Stimulated activated CD4-positive, alpha-beta T cell treated with anti-CD3 and anti-CD28 coated beads, Interleukin-2, amount 100 ng/mL, for 24 hours (primary cell): ENCODE results near the gene CHIC2.
"Not testable (repeated sequence)": the region's sequence is repeated elsewhere in the genome, so short reads cannot be mapped to it uniquely, and the experiment has no call there.

ENCODE experiments used
- DNase-seq, 2 donors: peaks; one replicate each; pipeline ENCODE4 v3.0.0-alpha.2; 2020

The CHIC2 gene

DNA sequence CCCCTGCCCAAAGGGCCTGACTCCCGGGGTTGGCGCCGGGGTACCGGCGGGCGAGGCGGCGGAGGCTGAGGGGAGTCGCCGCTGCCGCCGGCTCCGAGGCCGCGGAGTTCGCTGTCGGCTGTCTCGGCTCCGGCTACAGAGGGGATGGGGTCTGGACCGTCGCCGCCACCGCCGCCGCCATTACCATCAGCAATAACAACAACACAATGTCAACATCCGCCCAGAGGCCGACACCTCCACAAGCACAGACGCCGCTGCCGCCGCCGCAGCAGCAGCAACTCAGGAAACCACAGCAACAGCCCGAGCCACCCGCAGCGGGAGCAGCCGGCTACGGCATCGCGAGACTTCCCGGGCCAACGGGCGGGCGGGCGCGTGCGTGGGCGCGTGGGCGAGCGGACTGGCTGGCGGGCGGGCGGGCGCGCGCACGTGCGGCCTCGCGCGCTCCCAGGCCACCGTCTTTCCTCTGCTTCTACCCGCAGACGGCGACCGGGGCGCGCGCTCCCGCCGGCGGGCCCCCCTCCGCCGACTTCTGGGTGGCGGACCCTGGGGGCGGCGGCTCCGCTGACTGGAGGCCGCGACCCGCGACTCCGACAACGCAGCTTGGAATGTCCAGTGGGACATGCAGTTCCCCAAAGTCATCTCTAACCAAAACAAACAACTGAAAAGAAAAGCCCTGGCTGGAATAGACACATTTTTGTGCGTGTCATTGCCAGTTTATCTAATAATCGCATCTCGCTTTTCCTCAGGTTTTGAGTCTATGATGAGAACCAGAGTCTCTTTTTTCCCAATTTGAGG lies at the start of gene CHIC2:
Gene CHIC2 (minus strand): TSS at position 289 of the 795 bp plus-strand sequence. CDS start 305 bp downstream, outside the sequence.
- DNase-seq = peak; percentile 95 to 96

DNA sequence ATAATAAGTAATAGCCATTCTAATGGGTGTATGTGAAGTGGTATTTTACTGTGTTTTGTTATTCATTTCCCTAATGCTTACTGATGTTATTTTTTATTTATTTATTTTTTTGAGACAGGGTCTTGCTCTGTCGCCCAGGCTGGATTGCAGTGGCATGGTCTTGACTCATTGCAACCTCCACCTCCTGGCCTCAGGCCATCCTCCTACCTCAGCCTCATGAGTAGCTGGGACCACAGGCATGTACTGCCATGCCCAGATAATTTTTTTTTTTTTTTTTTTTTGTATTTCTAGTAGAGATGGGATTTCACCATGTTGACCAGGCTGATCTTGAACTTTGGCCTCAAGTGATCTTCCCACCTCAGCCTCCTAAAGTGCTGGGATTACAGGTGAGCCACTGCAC lies 48.8 kb upstream of the CHIC2 start:
- not testable (repeated sequence) for DNase-seq

DNA sequence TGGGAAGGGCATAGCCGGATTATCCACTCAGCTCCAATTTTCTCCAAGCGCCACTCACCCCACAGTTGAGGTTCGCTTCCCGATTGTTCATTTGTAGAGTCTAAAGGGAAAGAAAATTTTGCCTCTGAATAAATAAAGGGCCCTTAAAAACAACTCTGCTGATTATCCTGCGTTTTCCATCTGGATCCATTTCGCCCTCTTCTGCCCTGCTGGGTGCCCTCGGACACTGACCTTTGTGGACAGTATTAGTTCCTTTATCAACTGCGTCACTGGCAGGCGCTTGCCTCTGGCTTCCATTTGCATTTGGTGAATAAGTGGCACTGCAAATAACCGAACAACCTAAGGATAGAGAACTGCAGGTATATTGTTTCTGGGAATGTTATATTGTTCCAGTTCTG lies 45.6 kb upstream of the CHIC2 start:
- DNase-seq = no peak

DNA sequence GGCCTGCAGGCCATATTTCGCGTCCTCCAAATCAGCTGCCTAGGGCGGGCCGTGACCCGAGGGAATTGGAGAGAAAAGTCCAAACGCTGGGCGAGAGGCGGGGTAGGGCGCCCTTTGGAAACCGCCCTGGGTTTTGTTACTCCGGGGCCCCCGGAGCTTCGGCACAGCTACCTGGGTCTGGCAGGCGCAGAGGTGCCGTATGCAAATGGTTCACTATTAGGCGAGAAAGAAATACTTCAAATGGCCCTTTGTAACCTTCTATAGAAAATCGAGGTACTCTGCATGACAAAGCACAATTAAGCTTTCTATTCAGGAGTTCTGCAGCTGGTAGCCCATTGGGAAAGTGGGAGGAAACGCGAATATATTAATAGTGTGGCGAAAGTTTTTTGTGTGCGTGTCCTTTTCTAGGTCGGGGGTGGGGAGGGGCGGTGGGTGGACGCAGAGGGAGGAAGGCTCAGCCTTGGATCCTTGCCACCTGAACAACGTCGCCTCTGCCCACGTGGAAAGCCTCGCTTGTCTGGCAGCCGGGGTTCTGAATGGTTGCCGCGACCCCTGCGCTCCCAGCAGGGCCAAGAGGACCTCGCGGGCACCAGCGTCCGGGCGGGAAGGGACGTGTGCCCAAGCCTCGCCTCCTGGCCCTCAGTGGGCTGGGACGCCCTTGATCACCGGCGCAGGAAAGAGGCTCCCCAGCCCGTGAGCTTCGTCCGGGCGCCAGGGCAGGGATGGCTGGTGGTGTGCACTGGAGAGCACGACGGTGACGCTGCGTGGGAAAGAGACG lies 45.0 kb upstream of the CHIC2 start:
- DNase-seq = no peak

DNA sequence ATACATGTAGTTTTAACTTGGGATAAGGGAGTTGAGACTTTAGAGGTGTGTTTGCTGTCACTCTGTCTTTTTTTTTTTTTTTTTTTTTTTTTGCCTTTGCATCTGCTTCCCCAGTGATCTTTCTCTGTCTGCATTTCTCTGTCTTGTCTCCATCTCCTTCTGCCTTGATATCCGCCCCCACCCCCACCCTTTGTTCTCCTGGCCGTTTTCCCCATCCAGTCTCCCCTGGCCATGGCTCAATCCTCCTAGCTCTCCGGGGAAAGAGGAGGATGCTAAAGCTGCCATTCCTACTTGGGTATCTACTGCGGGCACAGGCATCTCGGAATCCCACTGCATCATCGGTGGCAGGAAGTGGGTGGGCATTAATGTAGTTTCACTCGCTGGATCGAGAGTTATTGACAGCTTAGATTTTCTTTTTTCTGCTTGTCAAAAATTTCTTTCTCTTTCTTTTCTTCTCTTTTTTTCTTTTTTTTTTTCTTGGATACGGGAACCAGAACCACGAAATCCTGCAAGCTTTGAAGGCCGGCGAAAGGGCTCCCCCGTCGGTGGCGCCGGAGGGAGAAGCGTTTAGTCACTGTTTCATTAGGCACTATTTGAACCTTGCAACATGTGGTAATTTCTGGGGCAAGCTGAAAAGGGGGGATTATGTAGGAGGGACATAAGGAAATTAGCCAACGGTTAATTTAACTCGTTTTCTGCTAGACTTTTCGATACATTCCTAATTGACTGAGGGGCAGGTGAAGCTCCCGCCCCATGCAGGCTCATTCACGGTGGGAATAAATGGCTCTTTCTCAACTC lies 43.7 kb upstream of the CHIC2 start:
- DNase-seq = no peak

DNA sequence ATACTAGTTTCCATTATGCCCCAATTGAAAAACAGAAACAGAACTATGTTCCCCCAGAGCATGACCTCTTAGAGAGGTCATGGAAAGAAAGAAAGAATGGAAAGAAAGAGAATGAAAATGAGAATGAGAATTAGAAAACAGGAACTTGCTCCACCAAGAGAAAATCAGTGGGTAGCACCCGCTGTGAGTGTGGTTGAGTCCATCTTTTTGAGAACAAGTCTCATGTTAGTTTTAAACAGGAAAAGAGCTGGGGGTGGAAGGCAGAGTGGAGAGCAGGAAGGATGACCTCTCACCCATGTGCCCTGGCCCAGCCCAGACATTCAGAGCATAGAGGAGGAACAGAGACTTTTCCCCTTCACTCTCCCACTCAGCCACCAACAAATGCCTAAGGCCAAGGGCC lies 40.5 kb upstream of the CHIC2 start:
- DNase-seq = no peak

DNA sequence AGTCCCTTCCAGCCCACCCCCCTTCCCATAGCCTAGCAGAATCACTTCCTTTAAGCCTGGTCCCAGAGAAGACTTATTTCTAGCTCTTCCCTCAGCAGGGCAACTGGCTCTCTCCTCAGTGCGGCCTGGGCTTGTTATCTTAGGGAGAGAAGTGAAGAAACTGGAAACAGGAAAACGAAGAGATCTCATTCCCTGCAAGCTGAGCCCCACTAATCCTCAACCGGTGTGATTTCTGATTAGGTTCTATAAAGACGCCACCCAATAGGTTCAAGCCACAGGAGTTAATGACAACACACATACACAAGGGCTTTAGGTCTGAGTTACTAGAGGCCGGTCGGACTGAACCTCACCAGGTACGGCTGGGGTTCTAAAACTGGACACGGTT lies 38.8 kb upstream of the CHIC2 start:
- no peak for DNase-seq

DNA sequence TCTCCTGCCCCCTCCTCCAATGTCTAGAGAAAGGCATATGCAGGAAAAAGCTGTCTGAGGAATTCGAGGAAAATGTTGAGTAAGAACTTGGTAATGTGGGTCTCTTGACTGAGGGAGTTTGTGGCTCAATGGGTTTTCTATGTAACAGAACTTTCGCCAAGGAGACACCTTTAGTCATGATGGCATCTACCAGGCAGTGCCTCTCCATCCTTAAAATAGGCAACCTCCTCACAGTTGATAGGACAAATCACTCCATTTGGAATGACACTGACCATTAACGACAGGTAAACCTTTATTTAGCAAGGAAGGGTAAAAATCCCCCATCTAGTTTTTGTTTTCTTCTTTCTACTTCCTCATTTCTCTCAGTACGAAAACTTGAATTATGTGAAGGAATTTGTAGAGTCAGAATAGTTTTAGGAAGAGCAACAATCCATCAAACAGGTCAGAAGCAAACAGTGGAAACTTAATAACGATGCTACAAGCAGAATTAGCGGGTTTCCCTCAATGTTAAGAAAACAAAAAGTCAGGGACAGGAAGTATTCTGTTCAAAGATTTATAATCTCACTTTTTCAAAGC lies 38.2 kb upstream of the CHIC2 start:
- no peak for DNase-seq

DNA sequence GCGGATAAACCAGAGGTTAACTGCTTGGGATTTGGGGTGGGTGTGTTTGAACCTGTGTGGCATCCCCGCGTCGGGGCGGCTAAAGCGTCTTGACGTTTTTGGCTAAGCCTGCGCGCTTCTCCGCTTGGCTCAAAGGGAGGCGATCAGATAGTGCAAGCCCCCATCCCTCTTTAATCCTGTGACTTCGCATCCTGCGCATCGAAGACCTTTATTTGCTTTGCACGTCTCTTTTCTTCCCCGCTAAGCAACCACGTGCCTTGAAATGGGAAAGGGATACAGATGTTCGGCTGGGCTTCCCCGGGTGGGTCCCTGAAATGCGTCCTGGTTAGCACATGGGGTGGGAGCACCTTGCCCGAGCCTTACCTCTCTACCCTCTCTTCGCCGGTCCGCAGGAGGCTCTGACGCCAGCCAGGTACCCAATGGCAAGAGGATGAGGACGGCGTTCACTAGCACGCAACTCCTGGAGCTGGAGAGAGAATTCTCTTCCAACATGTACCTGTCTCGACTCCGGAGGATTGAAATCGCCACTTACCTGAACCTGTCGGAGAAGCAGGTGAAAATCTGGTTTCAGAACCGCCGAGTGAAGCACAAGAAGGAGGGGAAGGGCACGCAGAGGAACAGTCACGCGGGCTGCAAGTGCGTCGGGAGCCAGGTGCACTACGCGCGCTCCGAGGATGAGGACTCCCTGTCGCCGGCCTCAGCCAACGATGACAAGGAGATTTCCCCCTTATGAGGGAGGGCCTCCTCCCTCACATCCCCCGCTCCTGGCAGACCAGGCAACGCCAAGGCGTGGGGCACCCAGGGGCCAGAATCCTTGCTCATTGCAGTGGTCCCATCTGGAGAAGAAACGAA lies 37.0 kb upstream of the CHIC2 start:
- no peak for DNase-seq

DNA sequence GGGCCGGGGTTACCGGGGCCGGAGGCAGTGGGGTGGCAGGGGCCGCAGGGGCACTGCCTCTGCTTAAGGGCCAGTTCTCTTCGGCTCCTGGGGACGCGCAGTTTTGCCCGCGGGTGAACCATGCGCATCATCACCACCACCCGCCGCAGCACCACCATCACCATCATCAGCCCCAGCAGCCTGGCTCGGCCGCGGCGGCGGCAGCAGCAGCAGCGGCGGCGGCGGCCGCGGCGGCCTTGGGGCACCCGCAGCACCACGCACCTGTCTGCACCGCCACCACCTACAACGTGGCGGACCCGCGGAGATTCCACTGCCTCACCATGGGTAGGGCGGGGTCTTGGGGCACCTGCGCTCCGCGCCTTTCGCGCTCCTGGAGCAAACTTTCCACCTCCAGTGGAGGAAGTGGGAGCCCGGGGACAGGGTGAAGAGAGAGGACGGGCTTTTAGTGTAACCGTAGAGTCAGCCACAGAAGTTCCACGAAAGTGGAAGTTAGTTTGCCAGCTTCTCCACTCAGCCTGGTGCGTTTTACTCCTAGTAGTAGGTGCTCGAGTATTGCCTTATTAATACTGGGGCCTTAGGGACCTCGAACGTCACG lies 36.3 kb upstream of the CHIC2 start:
- DNase-seq = peak in 1 of 2 donors; percentile 23

DNA sequence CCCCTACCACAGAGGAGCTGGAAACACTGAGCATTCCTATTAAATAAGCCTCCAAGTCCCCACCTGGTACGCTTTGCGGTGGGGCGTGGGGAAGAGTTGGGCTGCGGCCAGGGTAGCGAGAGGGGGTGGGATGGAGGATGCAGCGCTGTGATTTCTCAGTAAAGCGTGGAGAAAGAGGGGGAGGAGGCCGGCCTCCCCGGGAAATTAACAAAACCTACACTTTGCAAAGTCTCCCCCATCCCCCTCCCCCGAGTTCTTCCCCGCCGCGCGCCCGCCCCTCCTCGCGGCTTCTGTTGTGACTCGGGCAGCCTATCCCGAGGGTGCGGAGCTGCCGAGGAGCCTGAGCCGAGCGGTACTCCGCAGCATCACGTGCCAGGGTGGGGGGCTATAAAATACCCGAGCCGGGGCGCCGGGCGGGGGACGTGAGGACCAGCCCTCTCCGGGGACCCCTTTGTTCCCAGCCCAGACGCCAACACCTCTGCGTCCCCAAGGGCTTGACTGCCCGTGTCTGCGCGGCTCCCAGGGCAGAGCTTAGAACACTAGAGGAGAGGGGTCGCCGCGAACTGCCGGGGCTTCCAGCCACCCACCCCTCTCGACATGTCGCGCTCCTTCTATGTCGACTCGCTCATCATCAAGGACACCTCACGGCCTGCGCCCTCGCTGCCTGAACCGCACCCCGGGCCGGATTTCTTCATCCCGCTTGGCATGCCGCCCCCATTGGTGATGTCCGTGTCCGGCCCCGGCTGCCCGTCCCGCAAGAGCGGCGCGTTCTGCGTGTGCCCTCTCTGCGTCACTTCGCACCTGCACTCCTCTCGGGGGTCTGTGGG lies 35.6 kb upstream of the CHIC2 start, which contains the start of gene GSX2:
Gene GSX2 (plus strand): TSS at position 416 of the 827 bp plus-strand sequence. CDS start 182 bp downstream, at position 598.
- DNase-seq = no peak

DNA sequence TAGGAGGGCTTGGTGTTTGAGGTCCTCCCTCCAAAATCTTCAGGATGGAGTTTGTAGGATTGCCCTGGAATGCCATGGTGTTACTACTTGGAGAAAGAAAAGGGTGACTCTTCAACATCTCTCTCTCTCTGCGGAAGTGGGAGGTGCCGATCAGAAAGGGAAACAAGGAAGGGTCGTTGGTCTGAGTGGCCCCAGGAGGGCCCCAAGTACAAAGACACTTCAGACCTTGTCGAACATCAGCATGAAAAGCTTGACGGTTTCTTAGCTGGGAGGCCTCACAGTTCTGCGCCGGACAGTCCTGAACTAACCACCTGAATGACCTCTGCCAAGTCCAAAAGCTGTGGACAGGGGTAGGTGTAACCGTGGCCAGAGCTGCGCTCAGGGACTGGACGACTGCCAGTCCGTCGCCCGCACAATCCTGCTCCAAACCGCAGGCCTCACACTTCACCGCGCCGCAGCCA lies 34.9 kb upstream of the CHIC2 start:
- DNase-seq = no peak

DNA sequence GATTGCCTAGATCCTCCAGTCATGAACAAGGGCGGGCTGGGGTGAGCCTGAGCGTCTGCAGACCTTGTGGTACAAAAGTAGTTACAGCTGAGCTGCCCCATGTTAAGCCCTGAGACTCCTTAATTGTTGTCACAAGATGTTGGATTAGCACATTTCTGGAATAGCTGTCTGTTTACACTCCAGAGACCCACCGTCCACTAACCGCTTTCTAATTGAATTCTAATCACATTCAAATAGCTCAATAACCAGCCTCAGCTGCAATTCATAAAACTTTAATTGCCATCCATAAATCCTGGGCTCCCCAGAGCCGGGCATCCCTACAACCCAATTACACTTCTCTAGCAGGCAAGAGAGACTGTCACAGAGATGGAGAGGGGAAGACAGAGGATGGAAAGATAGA lies 34.0 kb upstream of the CHIC2 start:
- DNase-seq = no peak

DNA sequence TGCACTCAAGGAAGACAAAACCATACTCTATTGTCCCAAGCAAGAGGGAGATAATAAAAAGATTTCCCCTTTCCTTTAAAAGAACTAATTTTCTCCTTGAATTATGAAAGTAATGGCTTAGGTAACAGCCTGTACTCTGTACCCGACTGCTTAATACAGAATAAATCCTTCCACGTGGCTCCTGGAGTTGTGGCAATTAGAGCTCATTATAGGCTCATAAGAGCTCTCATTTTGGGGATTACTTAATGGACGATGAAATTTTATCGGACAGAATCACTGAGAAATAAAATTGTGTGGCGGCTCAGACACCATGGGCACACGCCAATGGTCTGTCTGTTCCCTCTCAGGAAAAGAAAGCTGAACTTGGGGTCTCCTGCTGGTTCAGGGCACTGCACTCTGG lies 32.7 kb upstream of the CHIC2 start:
- no peak for DNase-seq

DNA sequence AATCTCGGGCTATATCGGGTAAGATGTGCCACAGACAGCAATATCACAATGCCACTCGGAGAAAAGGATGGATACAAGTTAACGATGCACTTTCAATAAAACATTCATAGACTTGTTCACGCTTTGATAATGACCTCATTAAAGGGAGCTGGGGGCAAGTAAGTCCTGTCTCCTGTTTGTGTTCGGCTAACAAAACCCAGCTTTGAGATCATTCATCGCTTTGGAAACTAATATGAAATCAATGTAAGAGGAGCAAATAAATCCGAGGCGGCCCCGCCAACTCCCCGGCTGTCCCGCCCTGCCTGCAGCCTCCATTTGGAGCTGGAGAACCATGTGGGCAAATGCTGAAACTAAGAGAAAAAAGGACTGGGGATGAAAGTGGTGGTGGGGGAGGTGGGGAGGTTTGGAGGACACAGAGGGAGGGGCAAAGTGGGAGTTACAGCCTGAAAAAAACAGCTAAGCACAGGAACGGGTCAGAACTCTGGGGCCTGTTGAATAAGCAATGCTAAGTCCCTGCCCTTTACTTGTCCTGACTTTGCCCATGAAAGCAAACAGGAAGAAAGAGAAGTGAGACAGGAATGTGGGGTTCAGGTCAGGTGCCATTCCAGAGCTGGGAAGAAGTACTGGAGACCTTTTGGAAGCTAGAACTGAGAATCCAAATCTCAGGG lies 32.0 kb upstream of the CHIC2 start:
- DNase-seq = no peak

DNA sequence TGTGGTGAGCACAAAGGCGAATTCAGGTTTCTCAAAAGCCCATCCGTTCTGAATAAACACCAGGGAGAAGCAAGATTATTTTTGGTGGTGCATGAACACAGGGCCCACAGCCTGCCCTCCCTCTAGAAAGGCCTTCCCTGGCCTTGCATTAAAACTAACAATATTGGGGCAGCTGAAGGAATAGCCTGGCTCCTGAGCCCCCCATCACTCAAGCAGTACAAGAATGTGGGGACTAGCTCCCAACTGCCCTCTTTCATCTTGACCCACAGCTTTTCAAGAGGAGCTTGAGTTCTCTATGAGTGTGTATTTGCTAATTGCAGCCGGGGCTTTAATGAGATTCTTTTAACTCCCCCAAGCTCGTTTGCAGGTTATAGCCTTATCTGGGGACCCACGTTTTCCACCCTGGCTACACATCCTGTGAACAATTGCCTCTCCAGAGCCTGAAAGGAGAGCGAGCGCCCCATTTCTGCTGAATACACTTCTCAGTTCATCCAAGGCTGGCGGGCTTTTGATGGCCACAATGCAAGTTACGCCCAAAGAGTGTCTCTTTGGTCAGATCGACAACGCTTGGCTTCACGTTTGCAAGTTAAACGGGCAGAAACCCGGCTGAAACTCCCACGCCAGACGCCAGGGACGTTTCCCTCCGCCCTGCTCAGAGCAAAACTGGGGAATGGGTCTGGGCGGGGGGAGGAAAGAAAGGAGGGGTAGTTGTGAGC lies 30.9 kb upstream of the CHIC2 start:
- no peak for DNase-seq

DNA sequence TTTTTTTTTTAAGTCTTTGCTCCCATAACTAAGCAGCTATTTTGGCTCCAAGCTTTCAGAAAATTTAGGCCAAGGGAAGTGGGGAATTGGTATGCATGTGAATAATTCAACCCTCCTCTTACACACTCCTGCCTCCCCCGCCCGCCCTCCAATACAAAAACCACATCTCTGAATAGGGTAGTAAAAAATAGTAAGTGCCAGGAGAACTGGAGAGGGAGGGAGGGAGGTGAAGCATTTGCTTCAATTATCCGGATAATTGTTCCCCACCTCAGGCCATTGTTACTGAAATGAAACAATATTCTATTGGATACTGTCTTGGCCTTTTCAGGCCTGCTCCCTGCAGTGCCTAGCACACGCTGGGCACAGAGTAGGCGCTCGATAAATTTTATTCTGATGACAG lies 30.0 kb upstream of the CHIC2 start:
- no peak for DNase-seq

DNA sequence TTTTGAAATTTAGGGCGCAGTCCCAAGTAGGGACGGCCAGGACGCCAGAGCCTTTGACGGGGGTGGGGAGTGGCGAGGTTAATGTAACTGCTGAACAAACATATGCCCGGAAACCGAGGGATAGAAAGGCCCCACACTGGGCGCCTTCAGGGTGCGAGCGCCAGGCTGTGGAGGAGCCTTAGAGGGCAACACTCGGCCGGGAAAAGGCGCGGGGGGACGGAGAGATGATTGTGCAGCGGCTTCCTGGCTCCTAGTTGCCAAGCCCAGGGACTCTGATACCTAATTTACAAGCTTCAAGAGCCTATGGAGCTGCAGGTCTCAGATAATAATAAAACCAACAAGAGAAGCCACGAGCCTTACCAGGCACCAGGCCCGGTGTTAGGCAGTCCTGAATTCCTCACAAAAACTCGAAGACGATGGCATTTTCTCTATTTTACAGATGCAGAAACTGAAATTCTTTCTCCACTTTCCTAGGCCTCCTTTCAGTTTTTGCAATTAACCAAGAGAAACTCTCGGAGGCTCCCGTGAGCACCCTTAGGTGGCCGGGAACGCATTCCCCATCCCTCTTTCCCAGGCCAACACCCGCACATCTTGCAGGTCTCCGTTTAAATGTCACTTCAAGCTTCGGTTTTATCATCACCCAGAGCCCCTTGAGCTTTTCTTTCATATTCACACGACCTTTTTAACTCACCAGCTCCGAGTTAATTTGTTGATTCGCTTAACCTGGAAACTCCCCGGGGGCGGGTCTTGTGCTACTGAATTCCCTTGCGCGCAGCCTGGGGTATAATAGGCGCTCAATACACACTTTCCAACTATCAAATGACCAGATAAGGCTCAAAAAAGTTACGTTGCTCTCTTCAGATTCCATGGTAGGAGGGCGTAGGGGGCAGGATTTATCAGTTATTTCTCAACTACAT lies 29.2 kb upstream of the CHIC2 start:
- peak; percentile 37 to 53 for DNase-seq
